A673 (cell line): Measurements from ENCODE around the gene LPAR2. TPM values are rescaled to one million over a fixed set of nuclear protein-coding genes. Genes with fewer than 3 reads are reported as not detected.

ENCODE experiments used
- BruUV-seq: library from RNA; stranded (reverse); fragments of 400-500 nt; replicated peaks from 2 replicates; lab custom pipeline; 2021; lab: Mats Ljungman, UMichigan
- CTCF ChIA-PET: fragments of 300-600 bp; sonication (Branson Sonifier 250); formaldehyde crosslinking; loops from one replicate; lab custom pipeline; 2022; ENCODE audit warnings: antibody characterized with exemption; lab: Charles Lee
- POLR2A ChIA-PET: fragments of 300-600 bp; sonication (Branson Sonifier 250); formaldehyde crosslinking; loops from one replicate; lab custom pipeline; 2022; ENCODE audit warnings: antibody characterized with exemption; ENCODE audit not compliant: low non-redundant PET; lab: Charles Lee
- DNase-seq: peaks from one replicate; pipeline ENCODE4 v3.0.0-alpha.2; 2015; ENCODE audit warnings: low spot score
- H3K27ac ChIP-seq: fragments of 200-600 bp; sonication (generic); 2 replicates; pipeline ENCODE4 v1.5.1; 2016; ENCODE audit warnings: mixed run types, low read depth, mild to moderate bottlenecking, mixed read lengths, antibody characterized with exemption, low read length; ENCODE audit not compliant: poor library complexity, severe bottlenecking
- H3K27me3 ChIP-seq: fragments of 200-600 bp; sonication (generic); replicated peaks from 2 replicates; pipeline ENCODE4 v1.6.1; 2017; ENCODE audit warnings: mixed run types, low read depth, mild to moderate bottlenecking, mixed read lengths, antibody characterized with exemption, low read length; ENCODE audit not compliant: insufficient read depth, poor library complexity
- H3K36me3 ChIP-seq: fragments of 200-600 bp; sonication (generic); 2 replicates; pipeline ENCODE4 v1.6.1; 2016; ENCODE audit warnings: mixed run types, mild to moderate bottlenecking, mixed read lengths, antibody characterized with exemption, low read length; ENCODE audit not compliant: insufficient read depth, poor library complexity, severe bottlenecking
- H3K4me1 ChIP-seq: fragments of 200-600 bp; sonication (generic); 2 replicates; pipeline ENCODE4 v1.6.1; 2017; ENCODE audit warnings: mixed run types, mild to moderate bottlenecking, mixed read lengths, antibody characterized with exemption, low read length; ENCODE audit not compliant: insufficient read depth, poor library complexity, severe bottlenecking
- H3K4me3 ChIP-seq: fragments of 200-600 bp; sonication (generic); 2 replicates; pipeline ENCODE4 v1.5.1; 2016; ENCODE audit warnings: low read depth, mixed run types, mild to moderate bottlenecking, mixed read lengths, low read length; ENCODE audit not compliant: poor library complexity, severe bottlenecking
- H3K9me3 ChIP-seq: fragments of 200-600 bp; sonication (generic); 2 replicates; pipeline ENCODE4 v1.6.1; 2016; ENCODE audit warnings: mixed run types, low read depth, mild to moderate bottlenecking, mixed read lengths, antibody characterized with exemption, low read length; ENCODE audit not compliant: poor library complexity, severe bottlenecking
- CTCF ChIP-seq: fragments of 300-800, 200-600 bp; sonication (generic); conservative IDR thresholded peaks from 2 replicates; pipeline ENCODE4 v1.5.1; 2017; ENCODE audit warnings: low read depth, mild to moderate bottlenecking, antibody characterized with exemption, low read length, moderate library complexity, mixed read lengths
- EZH2 ChIP-seq: fragments of 200-600 bp; sonication (generic); IDR thresholded peaks from 2 replicates; pipeline ENCODE4 v1.6.1; 2017; ENCODE audit warnings: borderline replicate concordance, low read depth, mild to moderate bottlenecking, mixed read lengths, antibody characterized with exemption, low read length; ENCODE audit not compliant: poor library complexity, severe bottlenecking
- intact Hi-C: fragments of 100-400 bp; cut with micrococcal nuclease; formaldehyde crosslinking; loops from one replicate; pipeline ENCODE4 v1.10.0; 2022; ENCODE audit not compliant: unreplicated experiment
- total RNA-seq: library from RNA; stranded (reverse); gene quantifications from 2 replicates; pipeline ENCODE4 v1.2.3, GENCODE V29; 2021

LPAR2 gene
- total RNA-seq, 1 experiment from 2014 or later: 17.2 TPM

DNA sequence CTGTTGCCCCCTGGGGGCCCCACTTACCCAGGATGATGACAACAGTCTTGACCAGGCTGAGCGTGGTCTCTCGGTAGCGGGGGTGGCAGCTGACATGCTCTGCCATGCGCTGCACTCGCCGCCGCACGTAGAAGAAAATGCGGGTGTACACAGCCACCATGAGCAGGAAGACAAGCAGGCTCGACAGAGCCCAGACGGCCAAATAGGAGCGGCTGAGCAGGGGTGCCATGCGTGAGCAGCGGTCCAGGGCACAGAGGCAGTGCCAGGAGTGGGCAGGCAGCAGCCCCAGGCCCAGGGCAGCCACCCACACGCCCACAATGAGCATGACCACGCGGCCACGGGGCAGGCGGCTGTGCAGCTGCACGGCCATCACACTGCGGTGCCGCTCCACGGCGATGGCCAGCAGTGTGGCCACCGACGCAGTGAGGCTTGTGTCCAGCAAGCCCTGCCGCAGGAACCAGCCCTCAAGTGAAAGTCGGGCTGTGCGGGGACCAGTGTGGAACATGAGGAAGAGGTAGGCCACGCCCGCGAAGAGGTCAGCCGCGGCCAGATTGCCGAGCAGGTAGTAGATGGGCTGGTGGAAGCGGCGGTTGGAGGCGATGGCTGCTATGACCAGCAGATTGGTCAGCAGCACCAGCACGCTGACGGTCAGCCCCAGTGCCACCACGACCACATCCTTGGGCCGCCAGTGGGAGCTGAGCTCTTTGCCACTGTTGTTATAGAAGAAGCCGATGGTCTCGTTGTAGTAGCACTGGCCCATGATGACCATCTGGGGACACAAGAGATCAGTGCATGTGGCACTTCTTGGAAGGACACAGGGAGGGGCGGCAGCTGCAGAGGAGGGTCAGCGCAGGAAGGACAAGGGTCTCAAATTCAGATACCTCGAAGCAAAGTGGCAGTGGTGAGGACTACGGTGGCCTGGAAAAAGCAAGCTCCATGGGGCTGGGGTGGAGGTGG, 1.2 kb downstream of the LPAR2 start:
- no peak for DNase-seq
- no TSS peak for BruUV-seq
- peak overlapping the region; percentile 80 for H3K4me3 ChIP-seq
- TF ChIP-seq CTCF: no peak
- peak overlapping the region; percentile 65 for H3K27ac ChIP-seq
- peaks cover 17% of the 10 kb centered on the region for H3K4me1 ChIP-seq
- POLR2A ChIA-PET: no interaction called here
- H3K36me3 ChIP-seq: no peaks in the 10 kb centered on the region
- CTCF ChIA-PET: interaction anchor here (0.5 kb wide), 1 partner anchor 14 kb away, joined by 8 read pairs; no protein-coding TSS in a partner anchor
- intact Hi-C loops: no loop called here
- no peaks in the 10 kb centered on the region for H3K9me3 ChIP-seq
- no peaks in the 10 kb centered on the region for H3K27me3 ChIP-seq

- ChIA-PET CTCF (no interaction called here), POLR2A (no interaction called here)
- no peak for DNase-seq
- no TSS peak for BruUV-seq
- Histone ChIP-seq H3K27ac (no peak overlapping the region), H3K9me3 (no peaks in the 10 kb centered on the region), H3K4me1 (peaks cover 21% of the 10 kb centered on the region), H3K4me3 (no peak overlapping the region), H3K36me3 (no peaks in the 10 kb centered on the region), H3K27me3 (no peaks in the 10 kb centered on the region)
- intact Hi-C loops: no loop called here
- TF ChIP-seq CTCF (no peak), EZH2 (no peak)
Measured at GRCh38 chr19:19624032-19624570, 3.9 kb downstream of the LPAR2 start.

DNA sequence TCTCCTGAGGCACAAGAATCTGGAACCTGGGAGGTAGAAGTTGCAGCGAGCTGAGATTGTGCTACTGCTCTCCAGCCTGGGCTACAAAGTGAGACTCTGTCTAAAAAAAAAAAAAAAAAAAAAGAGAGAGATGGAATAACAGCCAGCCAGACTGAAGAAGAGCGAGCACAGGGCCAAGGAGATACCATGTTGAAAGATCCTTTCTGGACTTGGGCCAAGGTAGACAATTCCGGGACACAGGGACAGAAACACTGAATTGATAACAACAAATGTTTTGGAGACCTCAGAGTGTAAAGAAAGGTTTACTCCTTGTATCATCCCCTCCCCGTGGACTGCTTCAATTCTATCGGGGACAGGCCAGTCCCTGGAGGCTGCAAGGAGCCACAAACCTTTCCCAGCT, 4.6 kb downstream of the LPAR2 start:
- intact Hi-C loops: no loop called here
- peaks cover 18% of the 10 kb centered on the region for H3K4me1 ChIP-seq
- BruUV-seq: no TSS peak
- H3K4me3 ChIP-seq: no peak overlapping the region
- H3K27ac ChIP-seq: no peak overlapping the region
- no peak for DNase-seq
- H3K9me3 ChIP-seq: no peaks in the 10 kb centered on the region
- no peaks in the 10 kb centered on the region for H3K36me3 ChIP-seq
- ChIA-PET POLR2A (no interaction called here), CTCF (no interaction called here)
- no peaks in the 10 kb centered on the region for H3K27me3 ChIP-seq
- TF ChIP-seq CTCF: no peak
- no peak for TF ChIP-seq EZH2
